HepG2 (cell line): ENCODE results near the gene SMARCD1. TPM values are rescaled to one million over a fixed set of nuclear protein-coding genes. Genes with fewer than 3 reads are reported as not detected.

Source experiments
- ATAC-seq: fragments of 200-7000 bp; cut with Tn5 transposase; 3 replicates; pipeline ENCODE4 v1.9.1; 2020; ENCODE audit warnings: mild to moderate bottlenecking, moderate library complexity
- BruUV-seq: library from RNA; stranded (reverse); fragments of 400-500 nt; replicated peaks from 2 replicates; lab custom pipeline; 2021; lab: Mats Ljungman, UMichigan
- CTCF ChIA-PET: fragments of 300-600 bp; formaldehyde crosslinking; extraction: SDS; loops from one replicate; lab custom pipeline; 2021; ENCODE audit warnings: low total read pairs, inconsistent platforms, low intra/inter-chr PET ratio; lab: Yijun Ruan, JAX
- POLR2A ChIA-PET: fragments of 350-600 bp; sonication (Branson Sonifier 250); formaldehyde crosslinking; loops from one replicate; lab custom pipeline; 2020; ENCODE audit warnings: antibody characterized with exemption, inconsistent platforms; lab: Yijun Ruan, JAX
- DNase-seq: peaks from one replicate; pipeline ENCODE4 v3.0.0-alpha.2; 2015; ENCODE audit warnings: low spot score
- FAIRE-seq: peaks from 3 replicates; lab custom pipeline; 2011; peaks lifted over from hg19 to GRCh38; lab: Jason Lieb, UNC
- H2AFZ ChIP-seq: one replicate; pipeline ENCODE4 v1.6.1; 2011; ENCODE audit warnings: low read length, inconsistent platforms
- H3K27ac ChIP-seq: fragments of 300-600 bp; 3 replicates; pipeline ENCODE4 v1.8.0; 2011; ENCODE audit warnings: mixed run types, mild to moderate bottlenecking, mixed read lengths, low read length, inconsistent platforms; ENCODE audit not compliant: insufficient read depth; ENCODE audit errors: extremely low read length
- H3K27me3 ChIP-seq, 2 experiments: fragments of 200-600 bp in 1 of 2; 2 replicates in 1 of 2; 3 replicates in 1 of 2; pipeline versions ENCODE4 v1.6.0 to v1.8.0; 2011; ENCODE audit warnings: low read length in 2 of 2, mild to moderate bottlenecking in 2 of 2, moderate library complexity in 2 of 2, inconsistent platforms in 1 of 2; ENCODE audit not compliant: insufficient read depth in 2 of 2, control insufficient read depth in 1 of 2
- H3K36me3 ChIP-seq, 2 experiments: fragments of 200-600 bp in 1 of 2; replicated peaks in 1 of 2; 2 replicates in 1 of 2; 3 replicates in 1 of 2; pipeline versions ENCODE4 v1.5.1 to v1.8.0; 2011; ENCODE audit warnings: low read length in 2 of 2, inconsistent platforms in 1 of 2; ENCODE audit not compliant: insufficient read depth in 2 of 2, control insufficient read depth in 1 of 2
- H3K4me1 ChIP-seq: 2 replicates; pipeline ENCODE4 v1.5.1; 2012; ENCODE audit warnings: low read length, inconsistent platforms; ENCODE audit not compliant: insufficient read depth
- H3K4me2 ChIP-seq: 2 replicates; pipeline ENCODE4 v1.6.0; 2011; ENCODE audit warnings: low read depth, low read length, inconsistent platforms
- H3K4me3 ChIP-seq, 3 experiments: fragments of 200-600 bp in 1 of 3; sonication (generic), shearing (Covaris generic) in 1 of 3; replicated peaks in 1 of 3; 2 replicates each; pipeline ENCODE4 v1.5.1; 2011 to 2016; ENCODE audit warnings: low read length in 3 of 3, inconsistent platforms in 2 of 3, low read depth in 2 of 3, mild to moderate bottlenecking in 2 of 3, control low read depth in 1 of 3, mixed read lengths in 1 of 3; ENCODE audit not compliant: insufficient read depth in 1 of 3
- H3K79me2 ChIP-seq: one replicate; pipeline ENCODE4 v1.6.1; 2011; ENCODE audit warnings: low read length, inconsistent platforms; ENCODE audit not compliant: insufficient read depth
- H3K9ac ChIP-seq: 2 replicates; pipeline ENCODE4 v1.6.0; 2011; ENCODE audit warnings: mild to moderate bottlenecking, low read depth, low read length, inconsistent platforms; ENCODE audit not compliant: insufficient read depth
- H3K9me3 ChIP-seq: 2 replicates; pipeline ENCODE4 v1.5.1; 2012; ENCODE audit warnings: mild to moderate bottlenecking, low read length
- H4K20me1 ChIP-seq: 2 replicates; pipeline ENCODE4 v1.6.0; 2011; ENCODE audit warnings: inconsistent platforms, mild to moderate bottlenecking, low read length, moderate library complexity; ENCODE audit not compliant: insufficient read depth
- BHLHE40 ChIP-seq: IDR thresholded peaks from 2 replicates; pipeline ENCODE4 v1.6.1; 2011; ENCODE audit warnings: low read length, improper control_type of control experiment
- CTCF ChIP-seq: sonication (generic); formaldehyde crosslinking; IDR thresholded peaks from 2 replicates; pipeline ENCODE4 v1.5.0; 2020; ENCODE audit warnings: mild to moderate bottlenecking, missing genetic modification reagents, moderate library complexity
- ELK4 ChIP-seq: sonication (generic); formaldehyde crosslinking; IDR thresholded peaks from 2 replicates; pipeline ENCODE4 v1.9.0; 2021; ENCODE audit warnings: missing genetic modification reagents, borderline replicate concordance
- FOSL2 ChIP-seq: sonication (generic); formaldehyde crosslinking; IDR thresholded peaks from 2 replicates; pipeline ENCODE4 v1.4.0; 2020; ENCODE audit warnings: missing genetic modification reagents
- FUBP1 ChIP-seq: sonication (generic); formaldehyde crosslinking; IDR thresholded peaks from 2 replicates; pipeline ENCODE4 v1.5.1; 2020; ENCODE audit warnings: missing genetic modification reagents, mild to moderate bottlenecking, borderline replicate concordance
- NFYC ChIP-seq: IDR thresholded peaks from 2 replicates; pipeline ENCODE4 v1.6.1; 2016; ENCODE audit warnings: missing genetic modification reagents, missing compliant biosample characterization
- ZBTB38 ChIP-seq: sonication (generic); formaldehyde crosslinking; IDR thresholded peaks from 2 replicates; pipeline ENCODE4 v1.5.1; 2020; ENCODE audit warnings: mild to moderate bottlenecking, missing genetic modification reagents
- ZGPAT ChIP-seq: IDR thresholded peaks from 2 replicates; pipeline ENCODE4 v1.6.1; 2016; ENCODE audit warnings: mild to moderate bottlenecking
- ZMYM3 ChIP-seq: sonication (generic); formaldehyde crosslinking; IDR thresholded peaks from 2 replicates; pipeline ENCODE4 v1.5.1; 2020; ENCODE audit warnings: mild to moderate bottlenecking, missing genetic modification reagents
- ZNF460 ChIP-seq: sonication (generic); formaldehyde crosslinking; IDR thresholded peaks from 2 replicates; pipeline ENCODE4 v1.5.1; 2020; ENCODE audit warnings: missing genetic modification reagents, mild to moderate bottlenecking, borderline replicate concordance
- ZNF530 ChIP-seq: sonication (generic); formaldehyde crosslinking; IDR thresholded peaks from 2 replicates; pipeline ENCODE4 v1.5.0; 2020; ENCODE audit warnings: low read depth, mild to moderate bottlenecking, missing genetic modification reagents
- ZNF556 ChIP-seq: sonication (generic); formaldehyde crosslinking; IDR thresholded peaks from 2 replicates; pipeline ENCODE4 v1.4.0; 2020; ENCODE audit warnings: mild to moderate bottlenecking, missing genetic modification reagents, borderline replicate concordance
- WGBS: methylation state at CpG from one replicate; pipeline ENCODE4 v1.1.6; 2017; ENCODE audit warnings: low lambda C conversion rate; 5-methylcytosine and 5-hydroxymethylcytosine counted together
- in situ Hi-C: cut with HindIII; loops from 2 replicates; pipeline ENCODE4 v1.10.0; 2017; ENCODE audit warnings: low pct_unique_long_range_greater_than_20kb; ENCODE audit not compliant: extremely low pct_ligation_motif_present
- intact Hi-C: fragments of 100-400 bp; cut with micrococcal nuclease; formaldehyde crosslinking; loops from one replicate; pipeline ENCODE4 v1.10.0; 2022; ENCODE audit not compliant: unreplicated experiment
- polyA plus RNA-seq, 8 experiments: library from polyadenylated mRNA; depleted of rRNA in 3 of 8; stranded (reverse) in 7 of 8; unstranded in 1 of 8; fragments of >200 nt; fragmentation: Illumina TruSeq in 4 of 8; extraction: Trizol in 4 of 8; gene quantifications; 2 replicates each; pipeline versions ENCODE4 v1.2.1 to v1.2.3, GENCODE V29; 2011 to 2016; ENCODE audit warnings: low read depth in 4 of 8, missing spikeins in 1 of 8, mixed read lengths in 1 of 8; ENCODE audit not compliant: insufficient read depth in 1 of 8
- total RNA-seq, 5 experiments: library from RNA; depleted of rRNA; stranded (reverse); fragments of >200 nt; fragmentation: Illumina TruSeq; extraction: Trizol; gene quantifications; 2 replicates each; pipeline ENCODE4 v1.2.3, GENCODE V29; 2016; ENCODE audit warnings: low read depth in 1 of 5

Gene SMARCD1
- total and polyA plus RNA-seq, 2 of the 13 experiments (the other 11 are each of a cell fraction or from before 2014, with no cell fraction given), result 51.7 to 54.6 TPM

- TF ChIP-seq FUBP1 (no peak), ZNF556 (no peak), ZNF530 (CRISPR knock-in tag) (no peak)
- TF ChIP-seq, all 625 proteins: peak for 0
These were observed 32.0 kb downstream of the SMARCD1 start (continued) for GRCh38 chr12:50117057-50117622.

- POLR2A ChIA-PET, result interaction anchor here (0.6 to 1.6 kb wide), 2 partner anchors 35 to 225 kb away, joined by 4 read pairs; no protein-coding TSS in a partner anchor
These were observed 34.2 kb downstream of the SMARCD1 start for GRCh38 chr12:50119387-50119786.

More at GRCh38 chr12:50119387-50119786, 34.2 kb downstream of the SMARCD1 start:
- H3K36me3 ChIP-seq, result peaks cover 3 to 28% of the 10 kb centered on the region in 2 experiments; a peak in 4 of 5 replicates
- ATAC-seq (peak; percentile 20; the same call in 2 of the 3 replicates), FAIRE-seq (no peak), DNase-seq (no peak)
- TF ChIP-seq FOSL2 (CRISPR knock-in tag) (peak; percentile 74), BHLHE40 (no peak), ELK4 (CRISPR knock-in tag) (no peak), ZNF460 (CRISPR knock-in tag) (peak; percentile 97), CTCF (CRISPR knock-in tag) (no peak), ZGPAT (no peak), NFYC (CRISPR knock-in tag) (no peak), ZBTB38 (CRISPR knock-in tag) (no peak), ZMYM3 (CRISPR knock-in tag) (0 out of 2 replicates have a peak, but pooled peaks have one; percentile 34)
- no peaks in the 10 kb centered on the region for H3K27me3 ChIP-seq
- no peak overlapping the region for H3K9ac ChIP-seq
- BruUV-seq, result no TSS peak
- intact Hi-C loops (no loop called here), in situ Hi-C loops (no loop called here)
- no peak overlapping the region for H2AFZ ChIP-seq
- 100% methylated on average over 2 of the region's 2 CpGs for WGBS
- H3K9me3 ChIP-seq, result no peaks in the 10 kb centered on the region
- H3K4me3 ChIP-seq, result no peak overlapping the region
- H3K27ac ChIP-seq, result no peak overlapping the region
- 0 out of 2 replicates have a peak, but pooled peaks cover 2% of the 10 kb centered on the region for H3K4me1 ChIP-seq
- H4K20me1 ChIP-seq, result no peaks in the 10 kb centered on the region
- H3K79me2 ChIP-seq, result peaks cover 6% of the 10 kb centered on the region
- CTCF ChIA-PET, result no interaction called here
- no peak overlapping the region for H3K4me2 ChIP-seq
